GM06990 (cell line): ENCODE data around the gene BCAS3.

Experiments used
- DNase-seq: peaks from one replicate; pipeline ENCODE4 v3.0.0-alpha.2; 2011; ENCODE audit not compliant: insufficient read length; ENCODE audit errors: extremely low read depth
- H3K27me3 ChIP-seq: replicated peaks from 2 replicates; pipeline ENCODE4 v1.6.0; 2011; ENCODE audit warnings: low read length; ENCODE audit not compliant: control insufficient read depth, insufficient read depth
- H3K36me3 ChIP-seq: 2 replicates; pipeline ENCODE4 v1.5.1; 2011; ENCODE audit warnings: low read length; ENCODE audit not compliant: control insufficient read depth, insufficient read depth
- H3K4me3 ChIP-seq: replicated peaks from 2 replicates; pipeline ENCODE4 v1.5.1; 2011; ENCODE audit warnings: low read depth, mild to moderate bottlenecking, control low read depth, low read length
- CTCF ChIP-seq: IDR thresholded peaks from 2 replicates; pipeline ENCODE4 v1.5.1; 2011; ENCODE audit warnings: low read length, control low read depth, mild to moderate bottlenecking, inconsistent platforms; ENCODE audit not compliant: insufficient read depth, poor library complexity, severe bottlenecking

BCAS3 gene

DNA sequence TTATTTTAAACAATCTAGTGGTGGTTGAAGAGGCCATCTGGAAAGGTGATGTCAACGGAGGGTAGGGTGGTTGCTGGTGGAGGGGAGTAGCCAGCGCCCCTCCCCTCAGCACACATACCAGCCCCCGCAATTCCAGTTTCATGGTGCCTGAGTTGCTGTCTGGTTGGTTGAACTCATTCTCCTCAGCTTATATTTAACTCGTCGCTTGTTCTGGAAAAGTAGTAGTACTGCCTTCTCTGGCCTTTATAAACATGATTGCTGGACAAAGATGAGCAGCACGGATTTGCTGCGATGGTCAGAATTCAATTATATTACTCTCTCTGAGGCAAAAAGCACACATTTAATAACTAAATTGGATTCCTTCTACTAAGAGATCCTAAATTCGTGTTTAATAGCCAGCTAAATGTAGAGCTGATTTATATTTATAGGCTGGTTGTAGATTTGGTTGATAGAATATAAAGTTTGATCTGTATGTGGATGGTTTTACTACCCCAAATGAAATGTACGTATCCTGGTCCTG is 484.0 kb downstream of the BCAS3 start:
- no peak for DNase-seq
- no peak for TF ChIP-seq CTCF

GRCh38 chr17:61164517-61164916 is 486.9 kb downstream of the BCAS3 start:
- TF ChIP-seq CTCF = no peak
- H3K4me3 ChIP-seq = no peak overlapping the region
- DNase-seq = no peak
- no peaks in the 10 kb centered on the region for H3K27me3 ChIP-seq
- no peaks in the 10 kb centered on the region for H3K36me3 ChIP-seq

More for the DNA sequence above, 484.0 kb downstream of the BCAS3 start:
- Histone ChIP-seq H3K36me3 (no peaks in the 10 kb centered on the region), H3K27me3 (no peaks in the 10 kb centered on the region), H3K4me3 (no peak overlapping the region)

GRCh38 chr17:61167075-61167474 is 489.4 kb downstream of the BCAS3 start:
- TF ChIP-seq CTCF = no peak
- no peak overlapping the region for H3K4me3 ChIP-seq
- H3K36me3 ChIP-seq = no peaks in the 10 kb centered on the region
- H3K27me3 ChIP-seq = no peaks in the 10 kb centered on the region
- no peak for DNase-seq

GRCh38 chr17:61168506-61168905 is 490.9 kb downstream of the BCAS3 start:
- Histone ChIP-seq H3K36me3 (no peaks in the 10 kb centered on the region), H3K27me3 (no peaks in the 10 kb centered on the region), H3K4me3 (no peak overlapping the region)
- TF ChIP-seq CTCF = no peak
- DNase-seq = peak; percentile 13

DNA sequence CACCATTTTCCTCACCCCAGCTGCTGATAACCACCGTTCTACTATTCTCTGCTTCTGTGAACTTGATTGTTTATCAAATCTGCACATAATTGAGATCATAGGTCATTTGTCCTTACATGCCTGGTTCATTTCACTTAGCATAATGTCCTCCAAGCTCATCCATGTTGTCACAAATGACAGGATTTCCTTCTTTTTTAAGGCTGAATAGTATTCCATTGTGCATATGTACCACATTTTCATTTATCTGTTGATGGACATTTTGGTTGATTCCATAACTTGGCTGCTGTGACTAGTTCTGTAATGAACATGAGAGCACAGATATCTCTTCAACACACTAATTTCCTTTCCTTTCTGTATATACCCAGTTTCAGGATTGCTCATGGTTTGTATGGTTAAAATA is 496.7 kb downstream of the BCAS3 start:
- no peak for DNase-seq
- H3K36me3 ChIP-seq = no peaks in the 10 kb centered on the region
- H3K27me3 ChIP-seq = no peaks in the 10 kb centered on the region
- H3K4me3 ChIP-seq = no peak overlapping the region
- TF ChIP-seq CTCF = no peak
